Brain pericyte (primary cell): ENCODE results near the gene DOCK2.
A peak's percentile ranks its signal among the peaks of the same experiment; 100 is the strongest.
"Not testable (repeated sequence)": the region's sequence is repeated elsewhere in the genome, so short reads cannot be mapped to it uniquely, and the experiment has no call there.

Source experiments
- DNase-seq: peaks from one replicate; pipeline ENCODE4 v3.0.0-alpha.2; 2012; ENCODE audit warnings: low read depth, low spot score

Gene DOCK2

GRCh38 chr5:169717288-169717687 lies 80.2 kb downstream of the DOCK2 start:
- DNase-seq: no peak

GRCh38 chr5:169719360-169720314 lies 82.6 kb downstream of the DOCK2 start:
- no peak for DNase-seq

- DNase-seq: no peak
Observed at GRCh38 chr5:169721771-169722170, 84.7 kb downstream of the DOCK2 start.

GRCh38 chr5:169723103-169723831 lies 86.2 kb downstream of the DOCK2 start:
- no peak for DNase-seq

GRCh38 chr5:169724303-169725087 lies 87.4 kb downstream of the DOCK2 start:
- no peak for DNase-seq

- DNase-seq: not testable (repeated sequence)
Observed at GRCh38 chr5:169725665-169726064, 88.6 kb downstream of the DOCK2 start.

- DNase-seq: no peak
Observed at GRCh38 chr5:169728418-169728817, 91.3 kb downstream of the DOCK2 start.

GRCh38 chr5:169731221-169731620 lies 94.1 kb downstream of the DOCK2 start:
- no peak for DNase-seq

GRCh38 chr5:169732841-169733240 lies 95.8 kb downstream of the DOCK2 start:
- no peak for DNase-seq

GRCh38 chr5:169735913-169736312 lies 98.8 kb downstream of the DOCK2 start:
- DNase-seq: no peak

- no peak for DNase-seq
Observed at GRCh38 chr5:169736653-169737052, 99.6 kb downstream of the DOCK2 start.

GRCh38 chr5:169740435-169740834 lies 103.4 kb downstream of the DOCK2 start:
- no peak for DNase-seq

- peak; percentile 77 for DNase-seq
Observed at GRCh38 chr5:169742771-169743296, 105.8 kb downstream of the DOCK2 start.

GRCh38 chr5:169744336-169744735 lies 107.3 kb downstream of the DOCK2 start:
- no peak for DNase-seq

GRCh38 chr5:169745441-169746146 lies 108.5 kb downstream of the DOCK2 start:
- no peak for DNase-seq

GRCh38 chr5:169746147-169746694 lies 109.1 kb downstream of the DOCK2 start:
- DNase-seq: no peak

- DNase-seq: no peak
Observed at GRCh38 chr5:169748174-169748573, 111.1 kb downstream of the DOCK2 start.

- no peak for DNase-seq
Observed at GRCh38 chr5:169749295-169749694, 112.2 kb downstream of the DOCK2 start.

- DNase-seq: no peak
Observed at GRCh38 chr5:169751490-169751889, 114.4 kb downstream of the DOCK2 start.

- not testable (repeated sequence) for DNase-seq
Observed at GRCh38 chr5:169752566-169752965, 115.5 kb downstream of the DOCK2 start.

GRCh38 chr5:169753795-169754194 lies 116.7 kb downstream of the DOCK2 start:
- no peak for DNase-seq
